ENCODE measurements around the gene TSKU. TPM values are rescaled to one million over a fixed set of nuclear protein-coding genes. Genes with fewer than 3 reads are reported as not detected.

TSKU gene
- total RNA-seq, 1 donor from 2014 or later = 16.3 TPM

DNA sequence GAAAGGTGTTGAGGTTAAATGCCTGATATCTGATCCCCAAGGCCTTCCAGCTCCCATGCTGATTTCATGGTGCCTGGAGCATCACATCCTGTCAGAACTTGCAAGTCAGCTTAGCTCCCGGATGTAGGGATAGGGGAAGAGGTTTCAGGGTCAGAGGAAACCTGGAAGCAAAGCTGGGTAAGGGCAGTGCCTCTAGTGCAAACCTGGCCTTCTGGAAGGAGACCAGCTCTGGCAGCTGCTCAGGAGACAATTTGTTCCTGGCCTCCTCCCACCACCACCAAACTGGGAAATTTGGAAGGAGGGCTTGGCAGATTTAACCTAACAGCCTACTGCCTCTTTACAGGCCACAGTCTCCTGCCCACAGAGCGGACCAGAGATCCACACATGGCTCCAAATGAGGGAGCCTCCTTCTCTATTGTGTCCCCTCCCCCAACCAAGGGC is 9.2 kb upstream of the TSKU start:
- H3K36me3 ChIP-seq = no peaks in the 10 kb centered on the region
- H3K4me1 ChIP-seq = peaks cover 42% of the 10 kb centered on the region
- peaks cover 15% of the 10 kb centered on the region for H3K9me3 ChIP-seq
- H3K27ac ChIP-seq = no peak overlapping the region
- no peaks in the 10 kb centered on the region for H3K27me3 ChIP-seq (ENCODE audit: low read depth)
- intact Hi-C loops (cut with DNase I) = no loop called here
- TF ChIP-seq, protein P1, sequence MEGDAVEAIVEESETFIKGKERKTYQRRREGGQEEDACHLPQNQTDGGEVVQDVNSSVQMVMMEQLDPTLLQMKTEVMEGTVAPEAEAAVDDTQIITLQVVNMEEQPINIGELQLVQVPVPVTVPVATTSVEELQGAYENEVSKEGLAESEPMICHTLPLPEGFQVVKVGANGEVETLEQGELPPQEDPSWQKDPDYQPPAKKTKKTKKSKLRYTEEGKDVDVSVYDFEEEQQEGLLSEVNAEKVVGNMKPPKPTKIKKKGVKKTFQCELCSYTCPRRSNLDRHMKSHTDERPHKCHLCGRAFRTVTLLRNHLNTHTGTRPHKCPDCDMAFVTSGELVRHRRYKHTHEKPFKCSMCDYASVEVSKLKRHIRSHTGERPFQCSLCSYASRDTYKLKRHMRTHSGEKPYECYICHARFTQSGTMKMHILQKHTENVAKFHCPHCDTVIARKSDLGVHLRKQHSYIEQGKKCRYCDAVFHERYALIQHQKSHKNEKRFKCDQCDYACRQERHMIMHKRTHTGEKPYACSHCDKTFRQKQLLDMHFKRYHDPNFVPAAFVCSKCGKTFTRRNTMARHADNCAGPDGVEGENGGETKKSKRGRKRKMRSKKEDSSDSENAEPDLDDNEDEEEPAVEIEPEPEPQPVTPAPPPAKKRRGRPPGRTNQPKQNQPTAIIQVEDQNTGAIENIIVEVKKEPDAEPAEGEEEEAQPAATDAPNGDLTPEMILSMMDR (IDR thresholded peaks at IDR 0.05) = no peak
- no peak for ATAC-seq
- no peak overlapping the region for H3K4me3 ChIP-seq
- no peak for DNase-seq

- DNase-seq = no peak
- TF ChIP-seq, protein P1 (IDR thresholded peaks at IDR 0.05) = no peak
- no peak overlapping the region for H3K27ac ChIP-seq
- H3K4me3 ChIP-seq = no peak overlapping the region
- H3K9me3 ChIP-seq = peaks cover 15% of the 10 kb centered on the region
- no peaks in the 10 kb centered on the region for H3K36me3 ChIP-seq
- intact Hi-C loops (cut with DNase I) = no loop called here
- no peaks in the 10 kb centered on the region for H3K27me3 ChIP-seq (ENCODE audit: low read depth)
- ATAC-seq = no peak
- H3K4me1 ChIP-seq = peaks cover 23% of the 10 kb centered on the region
These were observed 6.7 kb upstream of the TSKU start for GRCh38 chr11:76776472-76776871.

DNA sequence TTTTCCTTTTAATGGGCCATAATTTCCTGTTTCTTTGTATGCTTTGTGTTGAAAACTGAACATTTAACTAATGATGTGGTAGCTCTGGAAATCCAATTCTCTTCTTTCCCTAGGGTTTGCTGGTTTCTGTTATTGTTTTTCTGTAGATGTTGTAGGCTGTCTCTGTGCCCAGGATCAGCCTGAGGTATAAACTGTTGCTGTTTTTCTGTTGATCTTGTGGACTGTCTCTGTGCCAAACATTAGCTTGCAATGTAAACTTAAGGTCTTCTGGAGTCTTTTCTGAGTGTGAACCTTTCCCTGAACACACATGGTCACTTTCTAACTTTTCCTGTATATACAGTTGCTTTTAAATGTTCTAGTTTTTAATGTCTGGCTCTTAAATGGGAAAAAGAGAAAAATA is 5.9 kb upstream of the TSKU start:
- no peaks in the 10 kb centered on the region for H3K36me3 ChIP-seq
- no peak overlapping the region for H3K4me3 ChIP-seq
- H3K9me3 ChIP-seq = peaks cover 15% of the 10 kb centered on the region
- no peaks in the 10 kb centered on the region for H3K27me3 ChIP-seq (ENCODE audit: low read depth)
- ATAC-seq (no peak), DNase-seq (no peak)
- H3K27ac ChIP-seq = no peak overlapping the region
- intact Hi-C loops (cut with DNase I) = no loop called here
- peaks cover 24% of the 10 kb centered on the region for H3K4me1 ChIP-seq
- TF ChIP-seq, protein P1 (IDR thresholded peaks at IDR 0.05) = no peak

GRCh38 chr11:76777876-76778275 is 5.3 kb upstream of the TSKU start:
- Histone ChIP-seq H3K9me3 (peaks cover 15% of the 10 kb centered on the region), H3K27me3 (ENCODE audit: low read depth) (no peaks in the 10 kb centered on the region), H3K27ac (no peak overlapping the region), H3K4me3 (no peak overlapping the region), H3K36me3 (no peaks in the 10 kb centered on the region), H3K4me1 (peaks cover 24% of the 10 kb centered on the region)
- intact Hi-C loops (cut with DNase I) = no loop called here
- DNase-seq (no peak), ATAC-seq (no peak)
- TF ChIP-seq, protein P1 (IDR thresholded peaks at IDR 0.05) = no peak

DNA sequence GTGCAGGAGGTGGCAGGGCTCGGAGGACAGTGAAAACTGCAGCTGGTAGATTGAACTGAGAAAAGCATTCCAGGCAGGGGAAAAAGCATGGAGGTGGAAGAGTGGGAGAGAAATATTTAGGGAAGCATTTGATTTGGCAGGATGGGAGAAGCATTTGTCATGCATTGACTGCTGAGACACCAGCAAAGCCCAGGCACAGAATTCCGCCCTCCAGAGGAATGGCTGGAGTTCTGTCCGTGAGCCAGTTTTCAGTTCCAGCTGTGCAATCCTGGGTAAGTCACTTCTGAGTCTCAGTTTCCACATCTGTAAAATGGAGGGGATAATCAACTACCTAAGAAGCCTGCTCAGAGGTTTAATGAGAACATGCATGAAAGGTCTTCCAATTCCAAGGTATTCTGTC is 4.3 kb upstream of the TSKU start:
- ATAC-seq = no peak
- DNase-seq = no peak
- Histone ChIP-seq H3K27ac (no peak overlapping the region), H3K27me3 (ENCODE audit: low read depth) (peaks cover 3% of the 10 kb centered on the region), H3K9me3 (peaks cover 15% of the 10 kb centered on the region), H3K36me3 (no peaks in the 10 kb centered on the region), H3K4me3 (no peak overlapping the region), H3K4me1 (peaks cover 26% of the 10 kb centered on the region)
- TF ChIP-seq, protein P1 (IDR thresholded peaks at IDR 0.05) = no peak
- intact Hi-C loops (cut with DNase I) = no loop called here
